Peyer's patch (tissue), 4 donors: ENCODE results near the gene FNDC3A. TPM values are rescaled to one million over a fixed set of nuclear protein-coding genes. Genes with fewer than 3 reads are reported as not detected.
A peak's percentile ranks its signal among the peaks of the same experiment; 100 is the strongest.

Source experiments
- DNase-seq, 3 donors: peaks; one replicate each; pipeline ENCODE4 v3.0.0-alpha.2; 2017 to 2019
- H3K27ac ChIP-seq, 4 donors: fragments of 200-600 bp; sonication (generic); one replicate each; pipeline ENCODE4 v1.5.1; 2016 to 2019
- H3K27me3 ChIP-seq, 2 donors: fragments of 200-600 bp; sonication (generic); one replicate each; pipeline ENCODE4 v1.5.1; 2019
- H3K36me3 ChIP-seq, 3 donors: fragments of 200-600 bp; sonication (generic); one replicate each; pipeline ENCODE4 v1.5.1; 2016 to 2019
- H3K4me1 ChIP-seq, 4 donors: fragments of 200-600 bp; sonication (generic); one replicate each; pipeline ENCODE4 v1.5.1; 2016 to 2019
- H3K4me3 ChIP-seq, 4 donors: fragments of 200-600 bp; sonication (generic); 1 replicate in 3 of 4; 2 replicates in 1 of 4; pipeline ENCODE4 v1.5.1; 2016 to 2019; ENCODE audit warnings: mild to moderate bottlenecking in 1 of 4
- H3K9me3 ChIP-seq, 4 donors: fragments of 200-600 bp; sonication (generic); one replicate each; pipeline ENCODE4 v1.5.1; 2016 to 2019; ENCODE audit warnings: mild to moderate bottlenecking in 1 of 4
- POLR2A ChIP-seq, 2 donors: fragments of 450-650 bp; IDR thresholded peaks; one replicate each; pipeline ENCODE4 v1.5.1; 2017; ENCODE audit warnings: antibody characterized with exemption in 2 of 2, mild to moderate bottlenecking in 2 of 2, moderate library complexity in 2 of 2
- total RNA-seq, 4 donors: library from RNA; depleted of rRNA; stranded (reverse); fragments of >200 nt; gene quantifications; one replicate each; pipeline ENCODE4 v1.1.0, GENCODE V29; 2016
- TF ChIP-seq, protein P1 (sequence below), 6 experiments: fragments of 450-650 bp in 4 of 6; fragments of 200-600 bp in 2 of 6; sonication (generic) in 1 of 6; IDR thresholded peaks; one replicate each; pipeline ENCODE4 v1.5.1; 2017 to 2019; ENCODE audit warnings: antibody characterized with exemption in 6 of 6, mild to moderate bottlenecking in 3 of 6, moderate library complexity in 1 of 6

Gene FNDC3A
- total RNA-seq, 4 donors from 2014 or later: 40.4 to 75.0 (median 52.6) TPM

DNA sequence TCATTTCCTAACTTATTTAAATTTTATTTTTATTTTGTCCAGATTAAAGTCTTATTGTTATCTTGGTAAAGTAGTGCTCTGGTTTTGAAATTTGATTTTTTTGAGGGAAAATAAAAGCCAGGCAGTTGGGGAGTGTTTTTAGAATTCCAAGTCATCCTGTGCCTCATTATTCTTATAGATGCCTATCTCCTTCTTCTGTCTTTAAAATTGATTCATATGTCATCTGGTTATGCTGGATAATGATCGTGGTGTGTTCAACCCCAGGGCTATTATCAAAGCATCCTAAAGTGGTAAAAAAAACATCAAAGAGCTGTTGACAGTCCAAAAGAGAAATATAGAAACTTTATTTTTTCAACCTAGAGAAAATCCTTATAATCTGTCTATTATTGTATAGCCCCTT lies 6.0 kb upstream of the FNDC3A start:
- Histone ChIP-seq H3K27me3 (no peaks in the 10 kb centered on the region), H3K36me3 (no peaks in the 10 kb centered on the region), H3K4me1 (peaks cover 0 to 3% (median under 1%) of the 10 kb centered on the region in 4 donors), H3K9me3 (peaks cover 0 to 4% (median 0%) of the 10 kb centered on the region in 4 donors), H3K4me3 (no peak overlapping the region), H3K27ac (no peak overlapping the region)
- no peak for TF ChIP-seq POLR2A (IDR thresholded peaks at IDR 0.05)
- no peak for DNase-seq

DNA sequence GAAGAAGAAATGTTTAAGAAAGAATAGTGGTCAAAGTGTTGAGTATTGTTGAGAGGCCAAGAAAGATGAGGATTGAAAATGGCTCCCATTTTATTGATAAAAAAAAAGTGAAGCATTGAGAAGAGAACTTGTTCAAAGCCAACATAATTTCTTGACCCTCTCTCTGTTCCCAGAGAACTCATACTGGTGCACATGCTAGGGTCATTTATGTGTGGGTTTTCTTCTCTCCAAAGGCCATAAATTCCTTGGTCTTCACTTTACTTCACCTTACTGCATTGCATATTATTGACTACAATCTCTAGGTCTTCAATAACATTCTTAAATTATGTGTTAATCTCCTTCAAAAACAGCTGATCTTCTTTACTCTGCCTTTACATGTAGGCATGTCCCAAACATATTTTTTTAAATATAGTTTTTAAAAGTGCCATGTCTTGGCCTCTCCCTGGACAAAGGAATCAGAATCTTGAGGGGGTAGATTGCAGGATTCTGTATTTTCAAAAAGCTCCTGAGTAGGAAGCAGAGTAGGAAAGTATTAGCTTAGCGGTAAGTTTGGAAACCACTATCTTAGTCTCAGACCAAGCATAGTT lies 1.8 kb upstream of the FNDC3A start:
- no peak for TF ChIP-seq POLR2A (IDR thresholded peaks at IDR 0.05)
- TF ChIP-seq, protein P1, sequence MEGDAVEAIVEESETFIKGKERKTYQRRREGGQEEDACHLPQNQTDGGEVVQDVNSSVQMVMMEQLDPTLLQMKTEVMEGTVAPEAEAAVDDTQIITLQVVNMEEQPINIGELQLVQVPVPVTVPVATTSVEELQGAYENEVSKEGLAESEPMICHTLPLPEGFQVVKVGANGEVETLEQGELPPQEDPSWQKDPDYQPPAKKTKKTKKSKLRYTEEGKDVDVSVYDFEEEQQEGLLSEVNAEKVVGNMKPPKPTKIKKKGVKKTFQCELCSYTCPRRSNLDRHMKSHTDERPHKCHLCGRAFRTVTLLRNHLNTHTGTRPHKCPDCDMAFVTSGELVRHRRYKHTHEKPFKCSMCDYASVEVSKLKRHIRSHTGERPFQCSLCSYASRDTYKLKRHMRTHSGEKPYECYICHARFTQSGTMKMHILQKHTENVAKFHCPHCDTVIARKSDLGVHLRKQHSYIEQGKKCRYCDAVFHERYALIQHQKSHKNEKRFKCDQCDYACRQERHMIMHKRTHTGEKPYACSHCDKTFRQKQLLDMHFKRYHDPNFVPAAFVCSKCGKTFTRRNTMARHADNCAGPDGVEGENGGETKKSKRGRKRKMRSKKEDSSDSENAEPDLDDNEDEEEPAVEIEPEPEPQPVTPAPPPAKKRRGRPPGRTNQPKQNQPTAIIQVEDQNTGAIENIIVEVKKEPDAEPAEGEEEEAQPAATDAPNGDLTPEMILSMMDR (IDR thresholded peaks at IDR 0.05): no peak

DNA sequence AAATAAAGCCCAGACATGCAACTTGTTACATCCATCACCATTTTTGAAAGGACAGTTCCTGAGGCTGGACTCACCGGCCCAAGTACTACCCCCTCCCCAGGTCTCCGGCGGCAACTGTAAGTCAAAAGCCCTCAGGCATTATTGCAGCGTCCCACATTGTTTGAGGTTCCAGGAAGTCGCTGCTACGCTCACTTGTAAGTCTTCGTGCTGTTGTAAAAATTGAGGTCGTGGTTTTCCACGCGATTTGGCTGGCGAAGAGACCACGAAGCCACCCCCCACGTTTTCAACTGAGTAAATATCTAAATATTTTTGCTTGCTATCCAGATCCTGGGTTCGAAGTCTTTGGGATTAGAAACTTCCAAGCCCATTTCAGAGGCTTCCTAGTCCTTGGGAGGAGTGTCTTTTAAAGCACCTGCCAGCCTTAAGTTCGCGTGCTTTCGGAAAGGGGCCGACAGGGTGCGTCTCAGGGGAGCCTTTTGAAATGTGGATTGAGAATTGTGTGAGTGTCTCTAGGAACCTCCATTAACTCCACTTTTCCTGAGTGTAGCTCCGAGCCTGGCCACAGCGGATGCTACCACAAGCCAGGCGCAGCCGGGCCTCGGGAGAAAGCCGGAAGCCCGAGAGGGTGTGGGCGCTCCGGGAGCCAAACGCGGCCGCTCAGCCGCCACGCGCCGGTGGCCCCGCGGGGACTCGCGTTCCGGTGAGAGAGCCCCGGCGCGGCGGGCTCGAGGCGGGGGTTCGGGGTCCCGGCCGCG lies 434 bp upstream of the FNDC3A start:
- peak overlapping the region; percentile 95 to 99 (median 98) for H3K27ac ChIP-seq
- H3K36me3 ChIP-seq: no peaks in the 10 kb centered on the region
- TF ChIP-seq, protein P1 (IDR thresholded peaks at IDR 0.05): peak in 3 of 6 experiments; percentile 15 to 29 (median 23)
- no peak for TF ChIP-seq POLR2A (IDR thresholded peaks at IDR 0.05)
- peak overlapping the region; percentile 66 to 93 (median 84) for H3K4me3 ChIP-seq
- no peaks in the 10 kb centered on the region for H3K27me3 ChIP-seq
- peaks cover 0 to 15% (median 6%) of the 10 kb centered on the region in 4 donors for H3K4me1 ChIP-seq
- DNase-seq: peak; percentile 58 to 76 (median 63)
- H3K9me3 ChIP-seq: peaks cover 0 to 4% (median 0%) of the 10 kb centered on the region in 4 donors

More for the DNA sequence above, 1.8 kb upstream of the FNDC3A start:
- Histone ChIP-seq H3K36me3 (no peaks in the 10 kb centered on the region), H3K9me3 (peaks cover 0 to 4% (median 0%) of the 10 kb centered on the region in 4 donors), H3K27ac (no peak overlapping the region), H3K4me3 (no peak overlapping the region), H3K27me3 (no peaks in the 10 kb centered on the region), H3K4me1 (peaks cover 0 to 13% (median 6%) of the 10 kb centered on the region in 4 donors)
- no peak for DNase-seq

DNA sequence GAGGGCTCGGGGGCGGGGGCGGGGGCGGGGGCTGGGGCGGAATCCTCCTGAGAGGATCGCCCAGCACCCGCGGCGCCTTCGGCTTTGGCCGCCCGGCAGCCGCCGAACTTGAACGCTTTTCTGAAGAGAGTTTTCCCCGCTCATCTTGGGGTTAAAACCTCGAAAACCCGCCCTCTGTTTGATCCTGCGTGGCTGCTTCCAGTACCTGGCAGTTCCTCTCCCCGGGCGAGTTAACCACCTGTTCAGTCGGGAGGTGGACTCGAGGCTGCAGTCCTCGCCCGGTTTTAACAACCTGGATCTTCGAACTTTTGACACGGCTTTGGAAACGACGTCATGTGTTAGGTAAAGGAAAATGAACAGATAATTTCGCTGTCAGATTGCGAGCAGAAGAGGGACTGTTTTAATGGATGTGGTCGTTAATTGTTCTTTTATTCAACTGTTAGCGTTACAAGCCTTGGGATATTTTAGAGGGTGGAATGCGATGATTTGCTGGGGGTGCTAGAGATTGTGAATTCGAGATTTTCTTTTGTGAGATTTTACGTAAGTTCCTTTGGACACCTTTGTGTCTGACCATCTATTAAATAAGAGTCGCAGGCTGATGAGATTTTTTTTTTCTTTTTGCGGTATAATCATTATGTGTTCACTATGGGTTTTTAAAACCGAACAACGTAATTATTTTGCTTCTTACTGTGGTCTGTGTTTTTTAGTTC lies 1.0 kb downstream of the FNDC3A start:
- Histone ChIP-seq H3K27ac (peak overlapping the region; percentile 95 to 99 (median 98)), H3K4me3 (peak overlapping the region; percentile 66 to 93 (median 84)), H3K4me1 (peaks cover 0 to 15% (median 6%) of the 10 kb centered on the region in 4 donors), H3K9me3 (peaks cover 0 to 4% (median 0%) of the 10 kb centered on the region in 4 donors), H3K36me3 (no peaks in the 10 kb centered on the region), H3K27me3 (no peaks in the 10 kb centered on the region)
- DNase-seq: peak in 2 of 3 donors; percentile 66 to 88
- TF ChIP-seq, protein P1 (IDR thresholded peaks at IDR 0.05): no peak
- peak; percentile 55 to 63 for TF ChIP-seq POLR2A (IDR thresholded peaks at IDR 0.05)

DNA sequence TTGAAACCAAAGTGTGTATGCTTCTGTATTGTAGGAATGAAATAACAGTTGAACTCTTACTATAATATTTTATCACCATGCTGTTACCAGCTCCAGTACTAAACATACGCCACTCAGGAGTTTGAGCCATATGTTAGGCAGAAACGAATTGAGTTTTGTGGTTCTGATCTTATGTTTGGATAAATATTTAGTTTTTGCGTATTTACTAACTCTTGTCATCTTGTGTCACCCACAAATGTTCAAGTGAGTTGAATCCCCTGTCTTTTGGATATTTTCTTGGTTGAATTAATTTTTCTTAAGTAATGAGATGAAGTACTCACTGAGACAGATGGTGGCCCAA lies 1.5 kb downstream of the FNDC3A start:
- H3K4me3 ChIP-seq: peak overlapping the region; percentile 66 to 93 (median 84)
- peaks cover 0 to 15% (median 6%) of the 10 kb centered on the region in 4 donors for H3K4me1 ChIP-seq
- H3K27me3 ChIP-seq: no peaks in the 10 kb centered on the region
- H3K27ac ChIP-seq: peak overlapping the region; percentile 95 to 99 (median 98)
- H3K36me3 ChIP-seq: no peaks in the 10 kb centered on the region
- DNase-seq: no peak
- peaks cover 0 to 4% (median 0%) of the 10 kb centered on the region in 4 donors for H3K9me3 ChIP-seq
- TF ChIP-seq, protein P1 (IDR thresholded peaks at IDR 0.05): no peak
- no peak for TF ChIP-seq POLR2A (IDR thresholded peaks at IDR 0.05)
